DMS 273 (cell line): ENCODE measurements around the gene AGPAT3.
A peak's percentile ranks its signal among the peaks of the same experiment; 100 is the strongest.

Experiments used
- DNase-seq: peaks from one replicate; lab custom pipeline; 2025; ENCODE audit not compliant: unreplicated experiment; lab: John Stamatoyannopoulos, UW

Gene AGPAT3

GRCh38 chr21:43951911-43952703 lies 87.1 kb downstream of the AGPAT3 start:
- DNase-seq: no peak

DNA sequence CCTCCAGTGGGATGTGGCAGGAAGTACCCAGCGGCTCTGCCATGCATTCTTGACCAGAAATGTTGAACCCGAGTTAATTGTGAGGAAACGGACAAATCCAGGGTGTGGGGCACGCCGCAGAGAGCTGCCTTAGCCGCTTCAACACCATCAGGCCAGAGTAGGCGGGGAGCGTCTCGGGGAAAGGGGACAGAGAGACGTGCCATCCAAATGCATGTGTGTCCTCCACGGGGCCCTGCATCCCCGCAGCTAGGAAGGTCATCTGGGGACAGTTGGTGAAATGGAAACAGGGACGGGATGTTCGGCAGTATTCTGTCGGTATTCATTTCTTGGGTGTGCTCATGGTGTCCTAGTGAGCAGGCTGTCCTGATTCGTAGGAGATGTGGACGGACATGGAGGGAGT lies 88.0 kb downstream of the AGPAT3 start:
- DNase-seq: no peak

DNA sequence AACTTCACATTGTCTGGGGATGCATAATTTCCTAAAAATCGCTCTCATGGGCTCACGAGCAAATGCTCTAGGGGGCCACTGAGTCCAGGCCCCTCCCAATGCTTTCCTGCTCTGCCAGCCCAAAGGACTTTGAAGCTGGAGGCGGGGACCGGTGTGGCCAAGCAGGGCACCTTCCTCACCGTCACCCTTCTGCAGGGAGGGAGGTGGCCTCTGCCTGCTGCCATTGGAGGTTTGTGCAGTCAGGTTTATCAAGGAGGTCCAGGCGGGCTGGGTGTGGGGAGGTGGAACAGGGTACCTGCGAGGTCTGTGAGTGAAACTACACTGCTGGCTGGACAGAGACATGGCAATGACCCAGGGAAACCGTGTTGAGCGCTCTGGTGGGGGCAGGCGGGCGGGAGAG lies 89.0 kb downstream of the AGPAT3 start:
- DNase-seq: no peak

DNA sequence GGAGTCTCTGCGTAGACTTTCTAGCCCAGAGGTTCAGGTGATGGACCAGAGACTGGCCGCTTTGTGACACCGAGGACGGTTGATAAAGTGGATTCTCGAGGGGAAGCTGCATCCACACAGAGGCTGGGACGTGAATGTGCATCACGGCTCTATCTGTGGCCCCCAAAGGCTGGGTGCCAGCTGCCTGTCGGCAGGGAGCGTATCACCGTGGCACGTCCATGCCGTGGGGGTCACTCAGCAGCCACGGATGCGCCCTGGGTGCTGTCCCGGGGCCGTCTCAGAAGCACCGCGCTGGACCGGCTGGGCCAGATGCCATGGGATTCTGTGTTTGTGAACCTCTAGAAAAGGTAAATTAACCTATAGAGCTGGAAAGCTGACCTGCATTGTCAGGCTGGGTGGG lies 89.9 kb downstream of the AGPAT3 start:
- DNase-seq: no peak

GRCh38 chr21:43956019-43956669 lies 91.1 kb downstream of the AGPAT3 start:
- DNase-seq: no peak

DNA sequence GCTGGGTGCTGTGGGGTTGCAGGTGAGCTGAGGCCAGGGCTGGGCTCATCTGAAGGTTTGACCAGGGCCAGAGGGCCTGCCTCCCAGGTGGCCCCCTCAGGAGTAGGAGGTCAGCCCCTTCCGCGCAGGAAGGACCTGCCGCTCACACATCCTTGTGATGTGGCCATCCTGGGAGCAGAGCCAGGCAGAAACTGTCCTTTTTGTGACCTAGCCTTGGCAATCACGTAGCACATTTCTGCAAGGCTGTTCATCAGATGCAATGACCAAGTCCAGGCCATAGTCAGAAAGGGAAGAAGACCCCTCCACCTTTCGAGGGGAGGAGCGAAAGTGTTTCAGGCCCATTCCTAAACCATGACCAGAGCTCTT lies 91.6 kb downstream of the AGPAT3 start:
- DNase-seq: no peak

DNA sequence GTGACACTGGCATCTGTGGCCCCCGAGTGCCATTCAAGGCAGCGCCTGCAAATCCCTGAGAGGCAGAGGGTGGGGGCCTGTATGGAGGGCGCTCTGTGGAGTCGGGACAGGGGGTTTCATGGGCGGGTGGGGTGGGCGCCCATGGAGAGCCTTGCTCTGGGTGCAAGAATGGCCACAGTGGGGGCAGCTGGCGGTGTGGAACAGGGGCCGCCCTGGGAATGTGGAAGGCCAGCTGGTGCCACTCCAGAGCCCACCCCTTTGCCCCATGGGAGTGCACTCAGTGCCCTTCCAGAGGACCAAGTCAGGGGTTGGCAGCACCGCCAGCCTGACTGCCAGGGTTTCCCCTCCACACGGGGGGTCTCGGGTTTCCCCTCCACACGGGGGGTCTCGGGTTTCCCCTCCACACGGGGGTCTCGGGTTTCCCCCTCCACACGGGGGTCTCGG lies 92.1 kb downstream of the AGPAT3 start:
- no peak for DNase-seq

- DNase-seq: no peak
Observed at GRCh38 chr21:43957611-43958362, 92.8 kb downstream of the AGPAT3 start.

- DNase-seq: no peak
Observed at GRCh38 chr21:43958364-43959158, 93.5 kb downstream of the AGPAT3 start.

GRCh38 chr21:43959231-43960116 lies 94.5 kb downstream of the AGPAT3 start:
- peak; percentile 27 for DNase-seq

GRCh38 chr21:43961382-43961909 lies 96.4 kb downstream of the AGPAT3 start:
- DNase-seq: no peak

DNA sequence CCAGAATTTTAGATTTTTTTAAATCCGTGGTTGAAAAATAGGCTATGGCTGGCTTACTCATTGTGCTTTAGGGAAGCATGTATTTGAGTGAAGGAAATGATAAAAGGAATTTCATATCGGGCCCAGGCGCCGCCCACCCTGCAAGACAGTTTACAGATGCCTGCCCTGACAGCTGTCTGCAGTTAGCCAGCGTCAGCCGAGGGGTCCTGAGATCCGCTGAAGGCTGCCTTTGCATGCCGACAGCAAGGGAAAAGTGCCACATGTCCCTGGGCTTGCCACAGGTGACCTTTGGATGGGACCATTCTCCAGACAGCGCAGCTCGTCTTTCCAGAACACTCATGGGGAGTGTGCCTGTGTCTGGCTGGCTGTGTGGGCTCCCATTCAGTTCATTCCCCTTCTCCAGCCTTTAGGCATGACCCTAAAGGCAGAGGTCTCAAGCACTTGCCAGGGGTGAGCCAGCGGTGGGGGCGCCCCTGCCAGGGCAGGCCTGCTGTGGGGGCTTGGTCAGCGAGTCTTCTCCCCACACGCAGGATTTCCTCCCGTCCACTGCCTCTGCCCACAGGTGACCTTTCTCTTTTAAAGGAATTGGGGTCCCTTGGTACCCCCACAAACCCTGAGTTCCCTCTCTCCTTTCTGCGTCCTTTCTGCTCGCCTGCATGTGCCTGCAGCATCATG lies 101.0 kb downstream of the AGPAT3 start:
- no peak for DNase-seq

DNA sequence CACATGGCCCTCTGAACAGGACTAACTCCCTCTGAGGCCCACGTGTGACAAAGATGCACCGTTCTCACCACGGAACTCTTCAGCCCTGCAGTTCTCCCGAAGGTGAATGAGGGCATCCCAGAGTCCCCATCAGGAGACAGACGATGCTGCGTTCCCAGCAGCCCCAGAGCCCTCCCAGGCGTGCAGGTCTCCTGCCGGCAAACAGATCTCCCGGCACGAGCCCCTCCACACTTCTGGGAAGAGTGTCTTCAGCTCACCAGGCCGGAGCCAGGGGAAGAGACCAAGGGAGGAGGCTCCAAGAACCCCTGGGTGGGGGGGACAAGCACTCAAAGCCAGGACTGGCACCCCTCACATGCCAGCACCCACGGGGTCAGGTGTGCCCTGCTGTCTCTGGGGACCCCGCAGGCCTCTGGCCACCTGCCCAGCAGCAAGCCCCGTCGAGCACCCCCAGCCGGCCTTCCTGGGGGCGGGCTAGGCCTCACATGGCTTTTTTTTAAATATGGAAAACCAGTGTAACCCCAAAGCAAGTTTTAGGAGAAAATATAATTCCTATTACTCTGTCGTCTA lies 102.0 kb downstream of the AGPAT3 start:
- DNase-seq: no peak

DNA sequence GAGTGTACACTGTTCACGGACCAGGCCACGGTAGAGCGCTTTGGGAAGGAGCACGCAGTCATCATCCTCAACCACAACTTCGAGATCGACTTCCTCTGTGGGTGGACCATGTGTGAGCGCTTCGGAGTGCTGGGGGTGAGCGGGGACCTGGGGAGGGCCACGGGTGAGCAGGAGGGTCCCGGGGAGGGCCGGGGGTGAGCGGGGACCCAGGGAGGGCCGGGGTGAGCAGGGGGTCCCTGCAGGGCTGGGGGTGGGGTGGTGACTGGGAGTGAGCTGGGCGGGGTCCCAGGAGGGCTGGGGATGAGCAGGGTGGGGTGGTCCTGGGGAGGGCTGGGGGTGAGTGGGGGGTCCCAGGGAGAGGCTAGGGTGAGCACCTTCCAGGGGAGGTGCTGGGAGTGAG lies 103.0 kb downstream of the AGPAT3 start:
- no peak for DNase-seq

DNA sequence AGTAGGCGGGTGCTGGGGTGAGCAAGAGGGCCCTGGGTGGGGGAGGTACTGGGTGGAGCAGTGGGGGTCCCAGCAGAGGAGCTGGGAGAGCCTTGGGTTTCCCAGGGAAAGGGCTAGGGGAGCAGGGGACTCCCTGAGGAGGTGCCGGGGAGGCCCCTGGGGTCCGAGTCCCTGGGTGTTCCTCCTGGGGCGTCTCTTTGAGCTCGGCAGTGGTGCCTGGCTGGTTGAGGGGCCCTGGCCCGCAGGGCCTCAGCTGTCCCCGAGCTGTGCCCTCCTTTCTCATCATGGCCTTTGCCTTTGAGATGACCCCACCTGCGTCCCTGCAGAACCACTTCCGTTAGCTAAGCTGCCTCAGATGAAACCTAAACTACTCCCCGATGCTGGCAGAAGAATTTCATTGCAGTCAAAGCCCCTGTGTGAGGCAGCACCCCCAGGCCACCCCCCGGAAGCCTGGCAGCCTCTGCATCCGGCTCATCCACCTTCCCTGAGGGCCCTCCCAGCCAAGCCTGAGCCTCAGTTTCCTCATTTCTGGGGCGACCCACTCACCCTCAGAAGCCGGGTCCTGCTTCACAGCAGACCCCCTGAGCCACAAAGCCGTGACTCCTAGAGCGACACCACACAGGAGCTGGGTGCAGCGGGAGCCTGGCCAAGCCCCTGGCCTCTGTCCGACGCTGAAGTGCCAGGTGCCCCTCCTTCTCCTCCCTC lies 103.5 kb downstream of the AGPAT3 start:
- DNase-seq: no peak

DNA sequence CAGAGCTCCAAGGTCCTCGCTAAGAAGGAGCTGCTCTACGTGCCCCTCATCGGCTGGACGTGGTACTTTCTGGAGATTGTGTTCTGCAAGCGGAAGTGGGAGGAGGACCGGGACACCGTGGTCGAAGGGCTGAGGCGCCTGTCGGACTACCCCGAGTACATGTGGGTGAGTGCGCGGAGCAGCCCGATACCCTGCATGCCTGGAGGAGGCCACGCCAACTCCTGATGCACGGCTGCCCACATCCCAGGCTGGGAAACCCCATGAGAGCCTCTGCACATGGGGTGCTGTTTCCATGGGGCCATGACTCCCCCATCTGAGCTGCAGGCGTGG lies 104.1 kb downstream of the AGPAT3 start:
- DNase-seq: no peak

DNA sequence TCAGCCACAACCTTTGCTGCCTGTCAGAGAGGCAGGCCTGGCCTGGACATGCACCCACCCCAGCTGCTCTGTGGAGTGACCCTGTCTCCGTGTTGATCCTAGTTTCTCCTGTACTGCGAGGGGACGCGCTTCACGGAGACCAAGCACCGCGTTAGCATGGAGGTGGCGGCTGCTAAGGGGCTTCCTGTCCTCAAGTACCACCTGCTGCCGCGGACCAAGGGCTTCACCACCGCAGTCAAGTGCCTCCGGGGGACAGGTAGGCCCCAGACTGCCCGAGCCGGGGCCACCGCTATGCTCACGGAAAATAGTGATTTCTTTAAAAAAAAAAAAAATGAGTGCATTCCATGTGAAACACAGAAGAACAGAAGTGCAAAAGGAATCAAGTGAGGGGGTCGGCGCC lies 105.5 kb downstream of the AGPAT3 start:
- no peak for DNase-seq

- DNase-seq: no peak
Observed at GRCh38 chr21:43971201-43971991, 106.4 kb downstream of the AGPAT3 start.
